H1 (cell line): Measurements from ENCODE around the gene SMIM29.

Experiments used
- JUN ChIP-seq: IDR thresholded peaks from 2 replicates; pipeline ENCODE4 v1.6.1; 2011; ENCODE audit warnings: low read depth, mild to moderate bottlenecking, improper control_type of control experiment, low read length
- RAD21 ChIP-seq, 2 experiments: IDR thresholded peaks in 1 of 2; conservative IDR thresholded peaks in 1 of 2; 2 replicates each; pipeline ENCODE4 v1.6.1; 2011; ENCODE audit warnings: low read depth in 2 of 2, low read length in 2 of 2, improper control_type of control experiment in 1 of 2, inconsistent platforms in 1 of 2, mild to moderate bottlenecking in 1 of 2, moderate library complexity in 1 of 2
- TAF1 ChIP-seq: IDR thresholded peaks from 2 replicates; pipeline ENCODE4 v1.6.1; 2011; ENCODE audit warnings: mild to moderate bottlenecking, low read depth, low read length

DNA sequence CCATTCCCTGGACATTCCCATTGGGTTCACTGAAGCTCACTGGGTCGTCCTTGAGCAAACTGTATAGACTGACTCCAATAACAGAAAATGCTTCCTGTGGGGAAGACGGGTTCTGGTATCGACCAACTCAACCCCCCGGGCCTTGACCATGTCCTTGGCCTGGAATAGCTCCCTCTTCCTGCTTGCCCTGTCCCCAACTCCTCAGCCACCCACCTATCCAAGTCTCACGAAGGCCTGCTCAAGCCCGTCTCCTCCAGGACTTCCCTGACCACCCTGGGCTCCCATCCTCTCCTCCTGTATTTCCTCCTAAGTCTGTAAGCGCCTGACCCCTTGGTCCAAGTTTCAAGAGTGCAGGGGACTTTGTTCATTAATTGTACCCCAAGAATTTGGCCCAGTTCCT lies 14.9 kb downstream of the SMIM29 start:
- TF ChIP-seq JUN, result no peak
- TF ChIP-seq RAD21 (IDR thresholded peaks at IDR 0.05 in 1 of 2, conservative IDR thresholded peaks at IDR 0.05 in 1 of 2; ENCODE audit: low read depth in 2 of 2, low read length in 2 of 2), result no peak; a peak in 1 of 4 replicates
- TF ChIP-seq TAF1, result 0 out of 2 replicates have a peak, but pooled peaks have one; percentile 11
